K562 (cell line): ENCODE data around the gene CATSPER4. TPM values are rescaled to one million over a fixed set of nuclear protein-coding genes. Genes with fewer than 3 reads are reported as not detected.
A peak's percentile ranks its signal among the peaks of the same experiment; 100 is the strongest.

Source experiments
- CEBPG ChIP-seq, 3 experiments: fragments of 200-800 bp in 1 of 3; sonication (Bioruptor generic) in 1 of 3; sonication (generic) in 1 of 3; formaldehyde crosslinking in 1 of 3; IDR thresholded peaks in 2 of 3; conservative IDR thresholded peaks in 1 of 3; 2 replicates each; pipeline versions ENCODE4 v1.6.1 to v1.8.0; 2016 to 2022; ENCODE audit warnings: missing compliant biosample characterization in 2 of 3, missing genetic modification characterization in 2 of 3, mild to moderate bottlenecking in 1 of 3, missing genetic modification reagents in 1 of 3
- CXXC5 ChIP-seq: fragments of 250-450 bp; sonication (Bioruptor Pico); IDR thresholded peaks from 2 replicates; pipeline ENCODE4 v1.8.0; 2022; ENCODE audit warnings: inconsistent platforms, mild to moderate bottlenecking, moderate library complexity
- EP400 ChIP-seq: fragments of 450-650 bp; IDR thresholded peaks from 2 replicates; pipeline ENCODE4 v1.6.1; 2017; ENCODE audit warnings: antibody characterized with exemption, mild to moderate bottlenecking, moderate library complexity
- ETV1 ChIP-seq: fragments of 450-650 bp; conservative IDR thresholded peaks from 2 replicates; pipeline ENCODE4 v1.6.1; 2016; ENCODE audit warnings: missing genetic modification characterization, control low read depth, low read depth, missing compliant biosample characterization
- HMGN3 ChIP-seq: IDR thresholded peaks from 2 replicates; pipeline ENCODE4 v1.6.1; 2011; ENCODE audit warnings: borderline replicate concordance, low read depth, mild to moderate bottlenecking, mixed read lengths, low read length; ENCODE audit not compliant: insufficient read length; ENCODE audit errors: extremely low read depth
- HNRNPL ChIP-seq: fragments of 200-400 bp; formaldehyde crosslinking; IDR thresholded peaks from 2 replicates; pipeline ENCODE4 v1.6.1; 2017; ENCODE audit warnings: low read depth, mild to moderate bottlenecking, low read length
- KHSRP ChIP-seq: fragments of 450-650 bp; IDR thresholded peaks from 2 replicates; pipeline ENCODE4 v1.6.1; 2017
- NCOA4 ChIP-seq: fragments of 450-650 bp; IDR thresholded peaks from 2 replicates; pipeline ENCODE4 v1.6.1; 2018; ENCODE audit warnings: mild to moderate bottlenecking; ENCODE audit not compliant: partially characterized antibody
- RB1 ChIP-seq: fragments of 450-650 bp; IDR thresholded peaks from 2 replicates; pipeline ENCODE4 v1.6.1; 2017; ENCODE audit warnings: low read depth, mild to moderate bottlenecking
- RBBP5 ChIP-seq: fragments of 200-600 bp; sonication (generic); IDR thresholded peaks from 2 replicates; pipeline ENCODE4 v1.6.1; 2012; ENCODE audit warnings: borderline replicate concordance, mild to moderate bottlenecking, low read length, control low read depth, inconsistent platforms; ENCODE audit not compliant: insufficient read depth, poor library complexity, severe bottlenecking
- TCF7 ChIP-seq: sonication (generic); IDR thresholded peaks from 2 replicates; pipeline ENCODE4 v1.6.1; 2016; ENCODE audit warnings: antibody characterized with exemption, borderline replicate concordance
- ZNF143 ChIP-seq: sonication (generic); formaldehyde crosslinking; IDR thresholded peaks from 2 replicates; pipeline ENCODE4 v1.9.0; 2022; ENCODE audit warnings: mild to moderate bottlenecking, missing genetic modification reagents
- ZNF174 ChIP-seq: fragments of 250-450 bp; sonication (Bioruptor Pico); IDR thresholded peaks from 2 replicates; pipeline ENCODE4 v1.4.0; 2020; ENCODE audit warnings: mild to moderate bottlenecking
- ZNF583 ChIP-seq: fragments of 250-450 bp; sonication (Bioruptor Pico); IDR thresholded peaks from 2 replicates; pipeline ENCODE4 v1.4.0; 2020
- polyA plus RNA-seq, 8 experiments: library from polyadenylated mRNA; depleted of rRNA in 4 of 8; stranded (reverse) in 5 of 8; unstranded in 3 of 8; fragments of >200 nt; fragmentation: Nextera tagmentation in 2 of 8; fragmentation: Illumina TruSeq in 1 of 8; extraction: Ambion mirVana in 2 of 8; extraction: Trizol in 1 of 8; gene quantifications; 2 replicates each; pipeline versions ENCODE4 v1.2.1 to v1.2.3, GENCODE V29; 2011 to 2014; ENCODE audit warnings: inconsistent platforms in 1 of 8, missing spikeins in 1 of 8
- total RNA-seq, 7 experiments: library from RNA; depleted of rRNA in 6 of 7; stranded (reverse); fragments of >200 nt in 6 of 7; fragmentation: Illumina TruSeq in 2 of 7; extraction: Trizol in 2 of 7; gene quantifications; 2 replicates each; pipeline versions ENCODE4 v1.2.1 to v1.2.3, GENCODE V29; 2011 to 2021; ENCODE audit warnings: low replicate concordance in 1 of 7
- TF ChIP-seq, protein P1 (sequence below): fragments of 200-800 bp; sonication (Bioruptor generic); IDR thresholded peaks from 2 replicates; pipeline ENCODE4 v1.6.1; 2017; ENCODE audit warnings: missing genetic modification characterization, missing compliant biosample characterization
- TF ChIP-seq, protein P2 (sequence below): sonication (generic); formaldehyde crosslinking; IDR thresholded peaks from 2 replicates; pipeline ENCODE4 v1.8.1; 2023; ENCODE audit warnings: mild to moderate bottlenecking, missing genetic modification reagents
- TF ChIP-seq, protein P3 (sequence below): IDR thresholded peaks from 2 replicates; pipeline ENCODE4 v1.6.1; 2011; ENCODE audit warnings: borderline replicate concordance, low read depth, mild to moderate bottlenecking, moderate library complexity, low read length; ENCODE audit not compliant: insufficient read depth, poor library complexity, severe bottlenecking
- TF ChIP-seq, protein P4 (sequence below), 2 experiments: IDR thresholded peaks; 2 replicates each; pipeline ENCODE4 v1.6.1; 2012; ENCODE audit warnings: improper control_type of control experiment in 2 of 2, low read depth in 2 of 2, low read length in 2 of 2, borderline replicate concordance in 1 of 2

Gene CATSPER4
- total and polyA plus RNA-seq, 9 of the 15 experiments (the other 6 are each of a cell fraction or from before 2014, with no cell fraction given) = 0.04 to 0.13 TPM; not detected in 7

DNA sequence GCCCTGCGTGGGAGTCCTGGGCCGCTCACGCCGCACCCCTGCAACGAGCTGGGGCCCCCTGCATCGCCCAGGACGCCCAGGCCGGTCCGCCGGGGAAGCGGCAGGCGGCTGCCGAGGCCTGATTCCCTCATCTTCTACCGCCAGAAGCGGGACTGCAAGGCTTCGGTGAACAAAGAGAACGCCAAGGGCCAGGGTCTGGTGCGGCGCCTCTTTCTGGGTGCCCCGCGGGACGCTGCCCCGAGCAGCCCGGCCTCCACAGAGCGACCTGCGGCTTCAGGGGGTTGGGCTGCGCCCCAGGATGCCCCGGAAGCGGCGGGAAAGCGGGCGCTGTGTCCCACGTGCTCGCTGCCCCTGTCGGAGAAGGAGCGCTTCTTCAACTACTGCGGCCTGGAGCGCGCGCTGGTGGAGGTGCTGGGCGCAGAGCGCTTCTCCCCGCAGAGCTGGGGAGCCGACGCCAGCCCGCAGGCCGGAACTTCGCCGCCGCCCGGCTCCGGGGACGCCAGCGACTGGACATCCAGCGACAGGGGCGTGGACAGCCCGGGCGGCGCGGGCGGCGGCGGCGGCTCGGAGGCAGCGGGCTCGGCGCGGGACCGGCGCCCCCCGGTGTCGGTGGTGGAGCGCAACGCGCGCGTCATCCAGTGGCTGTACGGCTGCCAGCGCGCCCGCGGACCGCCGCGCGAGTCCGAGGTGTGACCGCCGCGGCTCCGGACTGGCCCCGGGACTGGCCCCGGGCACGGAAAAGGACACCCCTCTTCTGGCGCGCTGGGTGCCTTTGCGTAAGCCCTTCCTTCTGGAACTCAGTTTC lies 28.8 kb upstream of the CATSPER4 start (continued):
- TF ChIP-seq, protein P1, sequence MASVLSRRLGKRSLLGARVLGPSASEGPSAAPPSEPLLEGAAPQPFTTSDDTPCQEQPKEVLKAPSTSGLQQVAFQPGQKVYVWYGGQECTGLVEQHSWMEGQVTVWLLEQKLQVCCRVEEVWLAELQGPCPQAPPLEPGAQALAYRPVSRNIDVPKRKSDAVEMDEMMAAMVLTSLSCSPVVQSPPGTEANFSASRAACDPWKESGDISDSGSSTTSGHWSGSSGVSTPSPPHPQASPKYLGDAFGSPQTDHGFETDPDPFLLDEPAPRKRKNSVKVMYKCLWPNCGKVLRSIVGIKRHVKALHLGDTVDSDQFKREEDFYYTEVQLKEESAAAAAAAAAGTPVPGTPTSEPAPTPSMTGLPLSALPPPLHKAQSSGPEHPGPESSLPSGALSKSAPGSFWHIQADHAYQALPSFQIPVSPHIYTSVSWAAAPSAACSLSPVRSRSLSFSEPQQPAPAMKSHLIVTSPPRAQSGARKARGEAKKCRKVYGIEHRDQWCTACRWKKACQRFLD (CRISPR knock-in tag) = peak; percentile 96
- TF ChIP-seq ETV1 (tag) (peak; percentile 78), KHSRP (no peak), RB1 (peak; percentile 98; the same call in 1 of the 2 replicates), RBBP5 (peak; percentile 62), CEBPG (CRISPR knock-in tag; IDR thresholded peaks at IDR 0.05) (peak; percentile 36; the same call in 1 of the 2 replicates), CEBPG (tag; conservative IDR thresholded peaks at IDR 0.05 in 1 of 2, IDR thresholded peaks at IDR 0.05 in 1 of 2) (no peak), TCF7 (no peak), CXXC5 (CRISPR knock-in tag) (peak; percentile 95), HNRNPL (peak; percentile 94), NCOA4 (no peak), HMGN3 (peak; percentile 53), ZNF143 (CRISPR knock-in tag) (peak; percentile 57), ZNF583 (CRISPR knock-in tag) (peak; percentile 81; the same call in 1 of the 2 replicates), ZNF174 (CRISPR knock-in tag) (no peak), EP400 (peak; percentile 87)
- TF ChIP-seq, protein P2, sequence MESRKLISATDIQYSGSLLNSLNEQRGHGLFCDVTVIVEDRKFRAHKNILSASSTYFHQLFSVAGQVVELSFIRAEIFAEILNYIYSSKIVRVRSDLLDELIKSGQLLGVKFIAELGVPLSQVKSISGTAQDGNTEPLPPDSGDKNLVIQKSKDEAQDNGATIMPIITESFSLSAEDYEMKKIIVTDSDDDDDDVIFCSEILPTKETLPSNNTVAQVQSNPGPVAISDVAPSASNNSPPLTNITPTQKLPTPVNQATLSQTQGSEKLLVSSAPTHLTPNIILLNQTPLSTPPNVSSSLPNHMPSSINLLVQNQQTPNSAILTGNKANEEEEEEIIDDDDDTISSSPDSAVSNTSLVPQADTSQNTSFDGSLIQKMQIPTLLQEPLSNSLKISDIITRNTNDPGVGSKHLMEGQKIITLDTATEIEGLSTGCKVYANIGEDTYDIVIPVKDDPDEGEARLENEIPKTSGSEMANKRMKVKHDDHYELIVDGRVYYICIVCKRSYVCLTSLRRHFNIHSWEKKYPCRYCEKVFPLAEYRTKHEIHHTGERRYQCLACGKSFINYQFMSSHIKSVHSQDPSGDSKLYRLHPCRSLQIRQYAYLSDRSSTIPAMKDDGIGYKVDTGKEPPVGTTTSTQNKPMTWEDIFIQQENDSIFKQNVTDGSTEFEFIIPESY (CRISPR knock-in tag) = peak; percentile 58
- TF ChIP-seq, protein P3, sequence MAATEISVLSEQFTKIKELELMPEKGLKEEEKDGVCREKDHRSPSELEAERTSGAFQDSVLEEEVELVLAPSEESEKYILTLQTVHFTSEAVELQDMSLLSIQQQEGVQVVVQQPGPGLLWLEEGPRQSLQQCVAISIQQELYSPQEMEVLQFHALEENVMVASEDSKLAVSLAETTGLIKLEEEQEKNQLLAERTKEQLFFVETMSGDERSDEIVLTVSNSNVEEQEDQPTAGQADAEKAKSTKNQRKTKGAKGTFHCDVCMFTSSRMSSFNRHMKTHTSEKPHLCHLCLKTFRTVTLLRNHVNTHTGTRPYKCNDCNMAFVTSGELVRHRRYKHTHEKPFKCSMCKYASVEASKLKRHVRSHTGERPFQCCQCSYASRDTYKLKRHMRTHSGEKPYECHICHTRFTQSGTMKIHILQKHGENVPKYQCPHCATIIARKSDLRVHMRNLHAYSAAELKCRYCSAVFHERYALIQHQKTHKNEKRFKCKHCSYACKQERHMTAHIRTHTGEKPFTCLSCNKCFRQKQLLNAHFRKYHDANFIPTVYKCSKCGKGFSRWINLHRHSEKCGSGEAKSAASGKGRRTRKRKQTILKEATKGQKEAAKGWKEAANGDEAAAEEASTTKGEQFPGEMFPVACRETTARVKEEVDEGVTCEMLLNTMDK = peak; percentile 55
- TF ChIP-seq, protein P4, sequence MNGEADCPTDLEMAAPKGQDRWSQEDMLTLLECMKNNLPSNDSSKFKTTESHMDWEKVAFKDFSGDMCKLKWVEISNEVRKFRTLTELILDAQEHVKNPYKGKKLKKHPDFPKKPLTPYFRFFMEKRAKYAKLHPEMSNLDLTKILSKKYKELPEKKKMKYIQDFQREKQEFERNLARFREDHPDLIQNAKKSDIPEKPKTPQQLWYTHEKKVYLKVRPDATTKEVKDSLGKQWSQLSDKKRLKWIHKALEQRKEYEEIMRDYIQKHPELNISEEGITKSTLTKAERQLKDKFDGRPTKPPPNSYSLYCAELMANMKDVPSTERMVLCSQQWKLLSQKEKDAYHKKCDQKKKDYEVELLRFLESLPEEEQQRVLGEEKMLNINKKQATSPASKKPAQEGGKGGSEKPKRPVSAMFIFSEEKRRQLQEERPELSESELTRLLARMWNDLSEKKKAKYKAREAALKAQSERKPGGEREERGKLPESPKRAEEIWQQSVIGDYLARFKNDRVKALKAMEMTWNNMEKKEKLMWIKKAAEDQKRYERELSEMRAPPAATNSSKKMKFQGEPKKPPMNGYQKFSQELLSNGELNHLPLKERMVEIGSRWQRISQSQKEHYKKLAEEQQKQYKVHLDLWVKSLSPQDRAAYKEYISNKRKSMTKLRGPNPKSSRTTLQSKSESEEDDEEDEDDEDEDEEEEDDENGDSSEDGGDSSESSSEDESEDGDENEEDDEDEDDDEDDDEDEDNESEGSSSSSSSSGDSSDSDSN (IDR thresholded peaks at IDR 0.05; ENCODE audit: borderline replicate concordance in 1 of 2, low read depth in 2 of 2, low read length in 2 of 2) = peak; percentile 92 to 98; a peak in 3 of 4 replicates
